GM03348 (cell line): ENCODE data around the gene HEG1.

Source experiments
- DNase-seq: peaks from one replicate; pipeline ENCODE4 v3.0.0; 2012; ENCODE audit warnings: low spot score

Gene HEG1

GRCh38 chr3:125010393-125010792 lies 45.4 kb downstream of the HEG1 start:
- no peak for DNase-seq

GRCh38 chr3:125008766-125009165 lies 47.0 kb downstream of the HEG1 start:
- DNase-seq = no peak

GRCh38 chr3:125006291-125006731 lies 49.5 kb downstream of the HEG1 start:
- DNase-seq = no peak

GRCh38 chr3:125005676-125006075 lies 50.1 kb downstream of the HEG1 start:
- no peak for DNase-seq

- DNase-seq = no peak
Measured at GRCh38 chr3:125005222-125005621, 50.6 kb downstream of the HEG1 start.

- no peak for DNase-seq
Measured at GRCh38 chr3:125003859-125004595, 51.8 kb downstream of the HEG1 start.

- no peak for DNase-seq
Measured at GRCh38 chr3:125003369-125003853, 52.4 kb downstream of the HEG1 start.

GRCh38 chr3:125002414-125003368 lies 53.1 kb downstream of the HEG1 start:
- DNase-seq = no peak

GRCh38 chr3:125001557-125002413 lies 54.0 kb downstream of the HEG1 start:
- no peak for DNase-seq

- DNase-seq = no peak
Measured at GRCh38 chr3:125000661-125001060, 55.1 kb downstream of the HEG1 start.

GRCh38 chr3:124999897-125000435 lies 55.8 kb downstream of the HEG1 start:
- no peak for DNase-seq

GRCh38 chr3:124999317-124999716 lies 56.5 kb downstream of the HEG1 start:
- no peak for DNase-seq

- no peak for DNase-seq
Measured at GRCh38 chr3:124998247-124998630, 57.6 kb downstream of the HEG1 start.

GRCh38 chr3:124997303-124998246 lies 58.2 kb downstream of the HEG1 start:
- DNase-seq = no peak

- peak; percentile 42 for DNase-seq
Measured at GRCh38 chr3:124995460-124995994, 60.3 kb downstream of the HEG1 start.

- peak; percentile 76 for DNase-seq
Measured at GRCh38 chr3:124993466-124993865, 62.3 kb downstream of the HEG1 start.

GRCh38 chr3:124992041-124992440 lies 63.8 kb downstream of the HEG1 start:
- no peak for DNase-seq

GRCh38 chr3:124986192-124987143 lies 69.3 kb downstream of the HEG1 start:
- DNase-seq = peak; percentile 81

- peak; percentile 89 for DNase-seq
Measured at GRCh38 chr3:124985349-124985748, 70.4 kb downstream of the HEG1 start.
